Neuronal stem cell (in vitro differentiated cells): ENCODE measurements around the gene ABCB11.
"Not testable (repeated sequence)": the region's sequence is repeated elsewhere in the genome, so short reads cannot be mapped to it uniquely, and the experiment has no call there.

ENCODE experiments used
- DNase-seq: peaks from one replicate; pipeline ENCODE4 v3.0.0-alpha.2; 2013; ENCODE audit warnings: low spot score
- H2AFZ ChIP-seq: one replicate; pipeline ENCODE4 v1.6.1; 2013; ENCODE audit warnings: mild to moderate bottlenecking, low read length, inconsistent platforms
- H2AK5ac ChIP-seq: 2 replicates; pipeline ENCODE4 v1.6.1; 2013; ENCODE audit warnings: low read depth, mild to moderate bottlenecking, inconsistent platforms, low read length, moderate library complexity, mixed read lengths
- H2BK120ac ChIP-seq: 2 replicates; pipeline ENCODE4 v1.6.1; 2013; ENCODE audit warnings: low read depth, mild to moderate bottlenecking, inconsistent platforms, low read length, moderate library complexity, mixed read lengths
- H2BK12ac ChIP-seq: one replicate; pipeline ENCODE4 v1.6.1; 2013; ENCODE audit warnings: low read length, inconsistent platforms
- H2BK15ac ChIP-seq: 2 replicates; pipeline ENCODE4 v1.6.1; 2013; ENCODE audit warnings: mild to moderate bottlenecking, low read length, inconsistent platforms, mixed read lengths
- H2BK5ac ChIP-seq: one replicate; pipeline ENCODE4 v1.6.1; 2013; ENCODE audit warnings: inconsistent platforms, mild to moderate bottlenecking, low read length, moderate library complexity
- H3K14ac ChIP-seq: one replicate; pipeline ENCODE4 v1.6.1; 2013; ENCODE audit warnings: low read length, inconsistent platforms
- H3K18ac ChIP-seq: 2 replicates; pipeline ENCODE4 v1.6.1; 2013; ENCODE audit warnings: low read length, inconsistent platforms
- H3K23ac ChIP-seq: 2 replicates; pipeline ENCODE4 v1.6.1; 2013; ENCODE audit warnings: low read depth, mild to moderate bottlenecking, mixed read lengths, low read length, inconsistent platforms; ENCODE audit not compliant: poor library complexity
- H3K27ac ChIP-seq: replicated peaks from 3 replicates; pipeline ENCODE4 v1.5.1; 2013; ENCODE audit warnings: low read length, inconsistent platforms
- H3K27me3 ChIP-seq, 3 experiments: 2 replicates each; pipeline ENCODE4 v1.6.1; 2013; ENCODE audit warnings: low read length in 3 of 3, mild to moderate bottlenecking in 2 of 3, inconsistent platforms in 1 of 3, low read depth in 1 of 3, mixed read lengths in 1 of 3, moderate library complexity in 1 of 3; ENCODE audit not compliant: control insufficient read depth in 3 of 3, insufficient read depth in 3 of 3
- H3K36me3 ChIP-seq, 2 donors: replicated peaks in 1 of 2; 2 replicates each; pipeline ENCODE4 v1.6.1; 2013; ENCODE audit warnings: low read length in 2 of 2; ENCODE audit not compliant: control insufficient read depth in 2 of 2, insufficient read depth in 2 of 2
- H3K4ac ChIP-seq: 2 replicates; pipeline ENCODE4 v1.6.1; 2013; ENCODE audit warnings: inconsistent platforms, mild to moderate bottlenecking, low read length, moderate library complexity
- H3K4me1 ChIP-seq, 2 donors: 1 replicate in 1 of 2; 2 replicates in 1 of 2; pipeline ENCODE4 v1.6.1; 2013; ENCODE audit warnings: low read length in 2 of 2, low read depth in 1 of 2; ENCODE audit not compliant: control insufficient read depth in 2 of 2, insufficient read depth in 1 of 2
- H3K4me2 ChIP-seq: one replicate; pipeline ENCODE4 v1.6.1; 2013; ENCODE audit warnings: mild to moderate bottlenecking, low read length, inconsistent platforms; ENCODE audit not compliant: insufficient read depth, poor library complexity, severe bottlenecking
- H3K4me3 ChIP-seq, 2 donors: 2 replicates each; pipeline ENCODE4 v1.5.1; 2013; ENCODE audit warnings: low read length in 2 of 2, mild to moderate bottlenecking in 2 of 2, inconsistent platforms in 1 of 2, moderate library complexity in 1 of 2
- H3K79me1 ChIP-seq: one replicate; pipeline ENCODE4 v1.6.1; 2013; ENCODE audit warnings: low read depth, mild to moderate bottlenecking, inconsistent platforms, low read length, moderate library complexity
- H3K9ac ChIP-seq: one replicate; pipeline ENCODE4 v1.6.1; 2013; ENCODE audit warnings: mild to moderate bottlenecking, low read depth, low read length, inconsistent platforms; ENCODE audit not compliant: poor library complexity
- H3K9me3 ChIP-seq, 2 donors: replicated peaks in 1 of 2; 2 replicates each; pipeline versions ENCODE3 to v1.6.1; 2013; ENCODE audit warnings: low read length in 2 of 2, mild to moderate bottlenecking in 2 of 2, inconsistent platforms in 1 of 2, low read depth in 1 of 2, mixed read lengths in 1 of 2, moderate library complexity in 1 of 2; ENCODE audit not compliant: control insufficient read depth in 2 of 2, insufficient read depth in 1 of 2
- H4K8ac ChIP-seq: one replicate; pipeline ENCODE4 v1.6.1; 2013; ENCODE audit warnings: low read depth, mild to moderate bottlenecking, inconsistent platforms, low read length, moderate library complexity
- H4K91ac ChIP-seq: one replicate; pipeline ENCODE4 v1.6.1; 2013; ENCODE audit warnings: low read length, low read depth, mild to moderate bottlenecking, inconsistent platforms; ENCODE audit not compliant: poor library complexity
- WGBS, 2 donors: extraction: QIAGEN DNeasy Blood & Tissue Kit; methylation state at CpG; one replicate each; pipeline ENCODE4 v1.1.7; 2013; ENCODE audit warnings: missing lambda C conversion rate in 2 of 2, mixed read lengths in 1 of 2; ENCODE audit not compliant: insufficient read length in 2 of 2, insufficient replicate concordance in 1 of 2; ENCODE audit errors: extremely low coverage in 2 of 2; 5-methylcytosine and 5-hydroxymethylcytosine counted together

ABCB11 gene

GRCh38 chr2:169064199-169064598 is 33.1 kb upstream of the ABCB11 start:
- H4K8ac ChIP-seq, H2BK15ac ChIP-seq, H3K4me1 ChIP-seq, H3K27me3 ChIP-seq, H3K4ac ChIP-seq, H2BK12ac ChIP-seq, H3K79me1 ChIP-seq, H3K4me3 ChIP-seq, H3K9ac ChIP-seq, H3K27ac ChIP-seq, H4K91ac ChIP-seq, H3K23ac ChIP-seq, H2AFZ ChIP-seq, H3K14ac ChIP-seq, H3K9me3 ChIP-seq, H3K4me2 ChIP-seq, H2BK120ac ChIP-seq, H2BK5ac ChIP-seq, H3K18ac ChIP-seq, H3K36me3 ChIP-seq, DNase-seq, H2AK5ac ChIP-seq: not testable (repeated sequence)
- WGBS, 2 donors = no CpG with 5 or more reads among the region's 17 CpGs

- not testable (repeated sequence) for H3K4me3 ChIP-seq, H2AK5ac ChIP-seq, H2BK5ac ChIP-seq, H3K9ac ChIP-seq, H4K8ac ChIP-seq, H2BK120ac ChIP-seq, H2AFZ ChIP-seq, H4K91ac ChIP-seq, H2BK12ac ChIP-seq, H3K23ac ChIP-seq, H3K79me1 ChIP-seq, H3K36me3 ChIP-seq, H3K27ac ChIP-seq, H3K27me3 ChIP-seq, H3K14ac ChIP-seq, DNase-seq, H3K4me2 ChIP-seq, H3K4me1 ChIP-seq, H3K4ac ChIP-seq, H3K9me3 ChIP-seq, H3K18ac ChIP-seq, H2BK15ac ChIP-seq
- no CpG with 5 or more reads among the region's 2 CpGs for WGBS, 2 donors
Measured at GRCh38 chr2:169054575-169054974, 23.5 kb upstream of the ABCB11 start.

GRCh38 chr2:169050476-169051240 is 19.5 kb upstream of the ABCB11 start:
- Histone ChIP-seq H3K4ac (no peak overlapping the region), H3K4me3 (no peak overlapping the region), H3K23ac (no peak overlapping the region), H3K27me3 (peaks cover 0 to 3% (median 0%) of the 10 kb centered on the region in 3 experiments), H3K27ac (no peak overlapping the region), H3K36me3 (no peaks in the 10 kb centered on the region), H3K18ac (no peak overlapping the region), H2BK120ac (no peak overlapping the region), H2AFZ (no peak overlapping the region), H2BK15ac (no peak overlapping the region), H4K8ac (no peak overlapping the region), H3K4me1 (no peaks in the 10 kb centered on the region), H2BK12ac (no peak overlapping the region), H3K9me3 (peaks cover 2 to 4% of the 10 kb centered on the region in 2 donors), H3K9ac (no peak overlapping the region), H4K91ac (no peak overlapping the region), H3K4me2 (no peak overlapping the region), H3K14ac (no peak overlapping the region), H3K79me1 (no peaks in the 10 kb centered on the region), H2BK5ac (no peak overlapping the region), H2AK5ac (no peak overlapping the region)
- no peak for DNase-seq
- no CpG with 5 or more reads among the region's 5 CpGs for WGBS, 2 donors

GRCh38 chr2:169049142-169049541 is 18.0 kb upstream of the ABCB11 start:
- no peak overlapping the region for H4K91ac ChIP-seq
- no peak overlapping the region for H2AK5ac ChIP-seq
- H3K27me3 ChIP-seq = peaks cover 0 to 3% (median 0%) of the 10 kb centered on the region in 3 experiments
- no peak overlapping the region for H3K14ac ChIP-seq
- peaks cover 3 to 4% of the 10 kb centered on the region in 2 donors for H3K9me3 ChIP-seq
- no peaks in the 10 kb centered on the region for H3K36me3 ChIP-seq
- no peak overlapping the region for H2BK15ac ChIP-seq
- H2BK12ac ChIP-seq = no peak overlapping the region
- no peak overlapping the region for H3K4me3 ChIP-seq
- DNase-seq = no peak
- WGBS, 2 donors = no CpG with 5 or more reads among the region's 3 CpGs
- H2BK5ac ChIP-seq = no peak overlapping the region
- H3K27ac ChIP-seq = no peak overlapping the region
- H3K9ac ChIP-seq = no peak overlapping the region
- H3K4me2 ChIP-seq = no peak overlapping the region
- no peak overlapping the region for H2BK120ac ChIP-seq
- no peak overlapping the region for H2AFZ ChIP-seq
- H3K4ac ChIP-seq = no peak overlapping the region
- no peak overlapping the region for H4K8ac ChIP-seq
- H3K4me1 ChIP-seq = no peaks in the 10 kb centered on the region
- H3K23ac ChIP-seq = no peak overlapping the region
- no peak overlapping the region for H3K18ac ChIP-seq
- H3K79me1 ChIP-seq = no peaks in the 10 kb centered on the region
